ENCODE measurements around the gene CIT.

The CIT gene

DNA sequence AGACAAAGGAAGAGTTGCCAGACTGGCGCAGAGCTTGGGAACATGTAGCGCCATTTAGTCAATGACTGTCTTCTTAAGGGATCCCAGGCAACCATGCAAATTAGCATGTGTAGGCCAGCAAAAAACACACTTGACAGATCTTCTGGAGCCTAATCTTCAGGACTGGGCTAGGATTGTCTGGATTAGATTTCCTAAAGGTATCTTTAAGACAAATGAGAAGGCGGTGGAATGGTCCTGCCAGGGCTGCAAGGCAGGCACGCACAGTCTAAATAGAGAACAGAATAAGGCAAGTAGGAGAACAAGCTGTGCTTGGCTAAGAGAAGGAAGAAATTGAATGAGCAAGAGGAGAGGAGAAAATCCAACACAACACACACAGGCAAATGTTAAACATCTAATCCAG, 80.0 kb downstream of the CIT start:
- H3K4me3 ChIP-seq (ENCODE audit: low read depth, low read length, poor library complexity, severe bottlenecking), result no peak overlapping the region
- no peaks in the 10 kb centered on the region for H3K27me3 ChIP-seq (ENCODE audit: insufficient read depth, low read length)
- H3K36me3 ChIP-seq (ENCODE audit: insufficient read depth, low read length), result peaks cover 31% of the 10 kb centered on the region; the same call in 1 of the 2 replicates
- no peak overlapping the region for H3K27ac ChIP-seq (ENCODE audit: low read depth, low read length, poor library complexity, severe bottlenecking)
- no peaks in the 10 kb centered on the region for H3F3A ChIP-seq (ENCODE audit: insufficient read depth, low read length)
- H3K9me2 ChIP-seq (ENCODE audit: low read depth, low read length), result no peaks in the 10 kb centered on the region
- no peaks in the 10 kb centered on the region for H3K9me3 ChIP-seq (ENCODE audit: low read length)
- no peaks in the 10 kb centered on the region for H4K20me1 ChIP-seq (ENCODE audit: insufficient read depth, low read length)
- no peak overlapping the region for H2AFZ ChIP-seq (ENCODE audit: low read length)
- no peak for TF ChIP-seq EZH2 (IDR thresholded peaks at IDR 0.05; ENCODE audit: borderline replicate concordance, low read length)
- TF ChIP-seq, protein P1, sequence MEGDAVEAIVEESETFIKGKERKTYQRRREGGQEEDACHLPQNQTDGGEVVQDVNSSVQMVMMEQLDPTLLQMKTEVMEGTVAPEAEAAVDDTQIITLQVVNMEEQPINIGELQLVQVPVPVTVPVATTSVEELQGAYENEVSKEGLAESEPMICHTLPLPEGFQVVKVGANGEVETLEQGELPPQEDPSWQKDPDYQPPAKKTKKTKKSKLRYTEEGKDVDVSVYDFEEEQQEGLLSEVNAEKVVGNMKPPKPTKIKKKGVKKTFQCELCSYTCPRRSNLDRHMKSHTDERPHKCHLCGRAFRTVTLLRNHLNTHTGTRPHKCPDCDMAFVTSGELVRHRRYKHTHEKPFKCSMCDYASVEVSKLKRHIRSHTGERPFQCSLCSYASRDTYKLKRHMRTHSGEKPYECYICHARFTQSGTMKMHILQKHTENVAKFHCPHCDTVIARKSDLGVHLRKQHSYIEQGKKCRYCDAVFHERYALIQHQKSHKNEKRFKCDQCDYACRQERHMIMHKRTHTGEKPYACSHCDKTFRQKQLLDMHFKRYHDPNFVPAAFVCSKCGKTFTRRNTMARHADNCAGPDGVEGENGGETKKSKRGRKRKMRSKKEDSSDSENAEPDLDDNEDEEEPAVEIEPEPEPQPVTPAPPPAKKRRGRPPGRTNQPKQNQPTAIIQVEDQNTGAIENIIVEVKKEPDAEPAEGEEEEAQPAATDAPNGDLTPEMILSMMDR (IDR thresholded peaks at IDR 0.05; ENCODE audit: low read length), result no peak
- H3K4me2 ChIP-seq (ENCODE audit: low read length), result no peak overlapping the region
- H3K4me1 ChIP-seq (ENCODE audit: insufficient read depth, low read length, severe bottlenecking), result no peaks in the 10 kb centered on the region
- H3K9ac ChIP-seq (ENCODE audit: low read length), result no peak overlapping the region
- no peaks in the 10 kb centered on the region for H3K79me2 ChIP-seq (ENCODE audit: insufficient read depth, low read length)

DNA sequence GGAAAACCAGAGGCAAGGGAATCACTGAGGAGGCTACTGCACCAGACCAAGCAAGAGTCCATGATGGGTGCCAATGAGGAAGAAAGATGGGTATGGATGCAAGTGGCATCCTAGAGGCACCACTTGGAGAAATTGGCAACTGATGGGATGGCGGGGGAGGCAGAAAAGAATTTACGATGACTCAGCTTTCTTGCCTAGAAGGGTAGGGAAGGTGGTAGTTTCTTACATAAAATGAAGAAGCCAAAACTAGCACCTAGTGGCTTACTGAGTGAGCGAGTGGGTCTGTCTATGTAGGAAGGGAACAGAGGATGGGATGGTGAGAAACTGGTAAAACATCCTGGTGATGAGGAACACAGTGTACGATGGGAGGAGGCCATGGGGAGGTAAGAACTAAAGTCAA, 80.8 kb downstream of the CIT start:
- Histone ChIP-seq H2AFZ (ENCODE audit: low read length) (no peak overlapping the region), H3K27me3 (ENCODE audit: insufficient read depth, low read length) (no peaks in the 10 kb centered on the region), H3K9me2 (ENCODE audit: low read depth, low read length) (no peaks in the 10 kb centered on the region), H3K4me1 (ENCODE audit: insufficient read depth, low read length, severe bottlenecking) (no peaks in the 10 kb centered on the region), H3K9ac (ENCODE audit: low read length) (no peak overlapping the region), H3K79me2 (ENCODE audit: insufficient read depth, low read length) (no peaks in the 10 kb centered on the region), H3K27ac (ENCODE audit: low read depth, low read length, poor library complexity, severe bottlenecking) (no peak overlapping the region), H3K9me3 (ENCODE audit: low read length) (no peaks in the 10 kb centered on the region), H3K36me3 (ENCODE audit: insufficient read depth, low read length) (peaks cover 31% of the 10 kb centered on the region; the same call in 1 of the 2 replicates), H4K20me1 (ENCODE audit: insufficient read depth, low read length) (no peaks in the 10 kb centered on the region), H3K4me3 (ENCODE audit: low read depth, low read length, poor library complexity, severe bottlenecking) (no peak overlapping the region), H3K4me2 (ENCODE audit: low read length) (no peak overlapping the region), H3F3A (ENCODE audit: insufficient read depth, low read length) (no peaks in the 10 kb centered on the region)
- TF ChIP-seq, protein P1 (IDR thresholded peaks at IDR 0.05; ENCODE audit: low read length), result no peak
- TF ChIP-seq EZH2 (IDR thresholded peaks at IDR 0.05; ENCODE audit: borderline replicate concordance, low read length), result no peak

- no peak overlapping the region for H3K9ac ChIP-seq (ENCODE audit: low read length)
- H3K36me3 ChIP-seq (ENCODE audit: insufficient read depth, low read length), result peaks cover 14% of the 10 kb centered on the region; the same call in 1 of the 2 replicates
- H3K27ac ChIP-seq (ENCODE audit: low read depth, low read length, poor library complexity, severe bottlenecking), result no peak overlapping the region
- H3K4me2 ChIP-seq (ENCODE audit: low read length), result no peak overlapping the region
- H4K20me1 ChIP-seq (ENCODE audit: insufficient read depth, low read length), result no peaks in the 10 kb centered on the region
- no peaks in the 10 kb centered on the region for H3K9me2 ChIP-seq (ENCODE audit: low read depth, low read length)
- no peaks in the 10 kb centered on the region for H3K9me3 ChIP-seq (ENCODE audit: low read length)
- no peaks in the 10 kb centered on the region for H3K4me1 ChIP-seq (ENCODE audit: insufficient read depth, low read length, severe bottlenecking)
- TF ChIP-seq EZH2 (IDR thresholded peaks at IDR 0.05; ENCODE audit: borderline replicate concordance, low read length), result no peak
- TF ChIP-seq, protein P1 (IDR thresholded peaks at IDR 0.05; ENCODE audit: low read length), result no peak
- H2AFZ ChIP-seq (ENCODE audit: low read length), result no peak overlapping the region
- no peaks in the 10 kb centered on the region for H3F3A ChIP-seq (ENCODE audit: insufficient read depth, low read length)
- H3K27me3 ChIP-seq (ENCODE audit: insufficient read depth, low read length), result no peaks in the 10 kb centered on the region
- no peaks in the 10 kb centered on the region for H3K79me2 ChIP-seq (ENCODE audit: insufficient read depth, low read length)
- H3K4me3 ChIP-seq (ENCODE audit: low read depth, low read length, poor library complexity, severe bottlenecking), result no peak overlapping the region
Observed at GRCh38 chr12:119791453-119791852, 85.7 kb downstream of the CIT start.

All from OCI-LY1 (cell line).